ENCODE measurements around the gene JAZF1. TPM values are rescaled to one million over a fixed set of nuclear protein-coding genes. Genes with fewer than 3 reads are reported as not detected.

JAZF1 gene
- polyA plus RNA-seq, 3 donors = 12.1 to 18.1 (median 17.2) TPM

- no peaks in the 10 kb centered on the region for H3K79me2 ChIP-seq (ENCODE audit: insufficient read depth, low read length)
Measured at GRCh38 chr7:27955596-27955995, 225.0 kb downstream of the JAZF1 start.

GRCh38 chr7:27955011-27955410 is 225.6 kb downstream of the JAZF1 start:
- Mint-ChIP-seq H3K4me1 (no peaks in the 10 kb centered on the region), H3K4me3 (no peak overlapping the region), H3K9me3 (no peaks in the 10 kb centered on the region), H3K27me3 (ENCODE audit: low read depth in 3 of 3) (no peaks in the 10 kb centered on the region), H3K36me3 (peaks cover 17 to 18% of the 10 kb centered on the region in 2 donors), H3K27ac (no peak overlapping the region)
- H3K79me2 ChIP-seq (ENCODE audit: insufficient read depth, low read length) = no peaks in the 10 kb centered on the region
- H3K9me3 ChIP-seq (replicated peaks in 1 of 2; ENCODE audit: control insufficient read depth in 1 of 2, insufficient read depth in 1 of 2, low read length in 2 of 2) = no peaks in the 10 kb centered on the region
- 100% methylated on average over 1 of the region's 3 CpGs for WGBS (ENCODE audit: insufficient coverage)
- no peak overlapping the region for H2AFZ ChIP-seq (ENCODE audit: insufficient read depth, low read depth, low read length, poor library complexity, severe bottlenecking)
- TF ChIP-seq CTCF (IDR thresholded peaks at IDR 0.05) = no peak
- H3K4me3 ChIP-seq (replicated peaks in 1 of 3; ENCODE audit: low read depth in 2 of 3, low read length in 3 of 3) = no peak overlapping the region
- peaks cover 96% of the 10 kb centered on the region for H4K20me1 ChIP-seq (ENCODE audit: insufficient read depth, low read length)
- H3K27me3 ChIP-seq (ENCODE audit: control insufficient read depth in 2 of 2, insufficient read depth in 2 of 2, low read length in 2 of 2) = no peaks in the 10 kb centered on the region
- H3K9ac ChIP-seq (ENCODE audit: insufficient read depth, low read length, poor library complexity, severe bottlenecking) = no peak overlapping the region
- H3K27ac ChIP-seq (ENCODE audit: low read depth in 1 of 2, low read length in 2 of 2) = no peak overlapping the region
- DNase-seq = no peak
- H3K36me3 ChIP-seq (replicated peaks in 1 of 2; ENCODE audit: control insufficient read depth in 1 of 2, insufficient read depth in 2 of 2, low read length in 2 of 2) = peaks cover 0 to 40% of the 10 kb centered on the region in 2 donors
- no peak overlapping the region for H3K4me2 ChIP-seq (replicated peaks; ENCODE audit: extremely low read depth, low read length, poor library complexity, severe bottlenecking)
- H3K4me1 ChIP-seq (ENCODE audit: control insufficient read depth in 1 of 2, insufficient read depth in 2 of 2, low read length in 2 of 2) = no peaks in the 10 kb centered on the region
- intact Hi-C loops (cut with micrococcal nuclease) = no loop called here

More at GRCh38 chr7:27955596-27955995, 225.0 kb downstream of the JAZF1 start:
- no peak overlapping the region for H3K9ac ChIP-seq (ENCODE audit: insufficient read depth, low read length, poor library complexity, severe bottlenecking)
- H4K20me1 ChIP-seq (ENCODE audit: insufficient read depth, low read length) = peaks cover 96% of the 10 kb centered on the region
- WGBS (ENCODE audit: insufficient coverage) = 80% methylated on average over 1 of the region's 2 CpGs
- intact Hi-C loops (cut with micrococcal nuclease) = no loop called here
- no peaks in the 10 kb centered on the region for H3K4me1 ChIP-seq (ENCODE audit: control insufficient read depth in 1 of 2, insufficient read depth in 2 of 2, low read length in 2 of 2)
- no peaks in the 10 kb centered on the region for H3K9me3 ChIP-seq (replicated peaks in 1 of 2; ENCODE audit: control insufficient read depth in 1 of 2, insufficient read depth in 1 of 2, low read length in 2 of 2)
- Mint-ChIP-seq H3K9me3 (no peaks in the 10 kb centered on the region), H3K27ac (no peak overlapping the region), H3K4me3 (no peak overlapping the region), H3K36me3 (peaks cover 20 to 22% of the 10 kb centered on the region in 2 donors), H3K27me3 (ENCODE audit: low read depth in 3 of 3) (peaks cover 0 to 1% (median 0%) of the 10 kb centered on the region in 3 donors), H3K4me1 (no peaks in the 10 kb centered on the region)
- no peak for TF ChIP-seq CTCF (IDR thresholded peaks at IDR 0.05)
- DNase-seq = no peak
- no peak overlapping the region for H2AFZ ChIP-seq (ENCODE audit: insufficient read depth, low read depth, low read length, poor library complexity, severe bottlenecking)
- no peaks in the 10 kb centered on the region for H3K27me3 ChIP-seq (ENCODE audit: control insufficient read depth in 2 of 2, insufficient read depth in 2 of 2, low read length in 2 of 2)
- H3K4me2 ChIP-seq (replicated peaks; ENCODE audit: extremely low read depth, low read length, poor library complexity, severe bottlenecking) = no peak overlapping the region
- H3K36me3 ChIP-seq (replicated peaks in 1 of 2; ENCODE audit: control insufficient read depth in 1 of 2, insufficient read depth in 2 of 2, low read length in 2 of 2) = peaks cover 0 to 40% of the 10 kb centered on the region in 2 donors
- H3K27ac ChIP-seq (ENCODE audit: low read depth in 1 of 2, low read length in 2 of 2) = no peak overlapping the region
- no peak overlapping the region for H3K4me3 ChIP-seq (replicated peaks in 1 of 3; ENCODE audit: low read depth in 2 of 3, low read length in 3 of 3)
